C4-2B (cell line): ENCODE results near the gene ANGPTL3.

Source experiments
- H3K27ac ChIP-seq: fragments of 450-650 bp; 2 replicates; pipeline ENCODE4 v1.5.1; 2017
- CTCF ChIP-seq: fragments of 450-650 bp; conservative IDR thresholded peaks from 2 replicates; pipeline ENCODE4 v1.5.1; 2017; ENCODE audit warnings: mild to moderate bottlenecking
- ZFX ChIP-seq: fragments of 450-650 bp; IDR thresholded peaks from 2 replicates; pipeline ENCODE4 v1.6.1; 2017

ANGPTL3 gene

GRCh38 chr1:62637392-62638105 lies 40.2 kb downstream of the ANGPTL3 start:
- TF ChIP-seq CTCF (no peak), ZFX (no peak)
- no peak overlapping the region for H3K27ac ChIP-seq

GRCh38 chr1:62643283-62643682 lies 46.0 kb downstream of the ANGPTL3 start:
- no peak for TF ChIP-seq ZFX
- no peak for TF ChIP-seq CTCF

GRCh38 chr1:62652387-62652786 lies 55.1 kb downstream of the ANGPTL3 start:
- TF ChIP-seq CTCF (no peak), ZFX (no peak)
- H3K27ac ChIP-seq, result no peak overlapping the region

More at GRCh38 chr1:62643283-62643682, 46.0 kb downstream of the ANGPTL3 start:
- H3K27ac ChIP-seq, result no peak overlapping the region

GRCh38 chr1:62654744-62655143 lies 57.4 kb downstream of the ANGPTL3 start:
- no peak overlapping the region for H3K27ac ChIP-seq
- TF ChIP-seq ZFX, result no peak
- TF ChIP-seq CTCF, result no peak
